VCaP (cell line): Measurements from ENCODE around the gene DUS3L.

ENCODE experiments used
- H3K27ac ChIP-seq: fragments of 450-650 bp; 2 replicates; pipeline ENCODE4 v1.5.1; 2017
- TF ChIP-seq, protein P1 (sequence below): fragments of 450-650 bp; conservative IDR thresholded peaks from 2 replicates; pipeline ENCODE4 v1.5.1; 2017; ENCODE audit warnings: mild to moderate bottlenecking, moderate library complexity

Gene DUS3L

GRCh38 chr19:5808120-5808816 lies 17.3 kb upstream of the DUS3L start:
- TF ChIP-seq, protein P1, sequence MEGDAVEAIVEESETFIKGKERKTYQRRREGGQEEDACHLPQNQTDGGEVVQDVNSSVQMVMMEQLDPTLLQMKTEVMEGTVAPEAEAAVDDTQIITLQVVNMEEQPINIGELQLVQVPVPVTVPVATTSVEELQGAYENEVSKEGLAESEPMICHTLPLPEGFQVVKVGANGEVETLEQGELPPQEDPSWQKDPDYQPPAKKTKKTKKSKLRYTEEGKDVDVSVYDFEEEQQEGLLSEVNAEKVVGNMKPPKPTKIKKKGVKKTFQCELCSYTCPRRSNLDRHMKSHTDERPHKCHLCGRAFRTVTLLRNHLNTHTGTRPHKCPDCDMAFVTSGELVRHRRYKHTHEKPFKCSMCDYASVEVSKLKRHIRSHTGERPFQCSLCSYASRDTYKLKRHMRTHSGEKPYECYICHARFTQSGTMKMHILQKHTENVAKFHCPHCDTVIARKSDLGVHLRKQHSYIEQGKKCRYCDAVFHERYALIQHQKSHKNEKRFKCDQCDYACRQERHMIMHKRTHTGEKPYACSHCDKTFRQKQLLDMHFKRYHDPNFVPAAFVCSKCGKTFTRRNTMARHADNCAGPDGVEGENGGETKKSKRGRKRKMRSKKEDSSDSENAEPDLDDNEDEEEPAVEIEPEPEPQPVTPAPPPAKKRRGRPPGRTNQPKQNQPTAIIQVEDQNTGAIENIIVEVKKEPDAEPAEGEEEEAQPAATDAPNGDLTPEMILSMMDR: no peak
- H3K27ac ChIP-seq: no peak overlapping the region

DNA sequence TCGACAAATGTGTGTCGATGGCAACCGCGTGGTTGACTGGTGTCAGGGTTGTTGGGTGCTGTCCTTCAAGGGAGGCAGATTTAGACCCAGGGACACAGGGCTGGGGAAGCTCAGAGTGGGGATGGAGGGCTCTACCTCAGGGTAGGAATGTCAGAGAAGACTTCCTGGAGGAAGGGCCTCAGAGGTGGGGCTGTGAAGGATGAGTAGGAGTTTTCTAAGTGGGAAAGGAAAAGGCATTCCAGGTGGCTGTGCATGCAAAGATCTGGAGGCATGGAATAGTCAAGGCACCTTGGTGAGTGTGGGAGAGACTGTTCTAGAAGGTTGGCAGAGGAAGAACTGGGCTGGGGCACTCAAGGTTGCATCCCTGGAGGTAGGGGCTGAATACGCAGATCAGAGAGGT lies 15.9 kb upstream of the DUS3L start:
- TF ChIP-seq, protein P1: no peak
- H3K27ac ChIP-seq: no peak overlapping the region

- H3K27ac ChIP-seq: no peak overlapping the region
- TF ChIP-seq, protein P1: peak; percentile 43
These were observed 15.1 kb upstream of the DUS3L start for GRCh38 chr19:5806133-5806489.

GRCh38 chr19:5805462-5806132 lies 14.6 kb upstream of the DUS3L start:
- TF ChIP-seq, protein P1: peak; percentile 83
- peak overlapping the region; percentile 5; the same call in 1 of the 2 replicates for H3K27ac ChIP-seq

- TF ChIP-seq, protein P1: no peak
- peak within 1 kb of the TSS; percentile 5; the same call in 1 of the 2 replicates for H3K27ac ChIP-seq
These were observed 13.8 kb upstream of the DUS3L start, which contains the start of gene NRTN for GRCh38 chr19:5804516-5805461. TSS of gene NRTN (plus strand) at chr19:5805067. CDS start at chr19:5824166, 19,099 bp downstream.

DNA sequence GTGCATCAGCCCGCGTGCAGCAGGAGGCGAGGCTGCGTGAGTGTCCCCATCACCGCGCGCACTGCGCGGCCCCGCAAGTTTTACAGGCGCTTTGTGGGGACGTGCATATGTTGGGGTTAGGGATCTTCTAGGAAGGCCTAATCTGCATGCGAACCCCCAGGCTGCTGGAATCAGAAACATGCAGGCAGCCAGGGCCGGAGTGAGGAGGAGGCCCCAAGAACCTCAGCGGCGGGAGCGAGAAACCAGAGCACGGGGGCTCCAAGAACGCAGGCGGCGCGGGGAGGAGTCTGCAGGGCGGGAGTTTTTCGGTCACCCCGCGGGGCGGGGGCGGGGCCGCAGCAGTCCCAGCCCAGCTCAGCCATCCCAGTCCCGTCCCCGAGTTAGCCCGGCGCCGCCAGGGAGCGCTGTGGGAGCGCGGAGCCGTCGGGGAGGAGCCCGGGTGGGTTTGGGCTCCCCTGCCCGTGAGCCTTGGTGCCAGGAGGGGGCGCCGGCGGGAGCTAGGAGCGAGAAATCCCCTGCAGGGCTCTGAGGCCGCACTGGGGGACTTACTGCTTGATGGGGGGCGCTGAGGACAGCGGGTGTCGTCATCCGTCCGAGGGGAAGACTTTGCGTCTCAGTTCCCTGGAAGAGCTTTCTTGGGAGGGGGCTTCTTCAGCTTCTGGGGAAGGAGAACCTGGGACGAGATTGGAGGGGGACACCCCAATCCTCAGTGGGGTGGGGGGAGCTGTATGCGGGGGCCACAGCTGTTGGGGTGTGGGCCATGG lies 13.0 kb upstream of the DUS3L start:
- H3K27ac ChIP-seq: no peak overlapping the region; the same call in 1 of the 2 replicates
- TF ChIP-seq, protein P1: peak; percentile 92
